ENCODE measurements around the gene FBXW12. TPM values are rescaled to one million over a fixed set of nuclear protein-coding genes. Genes with fewer than 3 reads are reported as not detected.
A peak's percentile ranks its signal among the peaks of the same experiment; 100 is the strongest.

FBXW12 gene
- total RNA-seq, 1 donor from 2014 or later = 0.13 TPM

- DNase-seq (ENCODE audit: low read depth, low spot score) = no peak
These were observed 61.6 kb downstream of the FBXW12 start for GRCh38 chr3:48433472-48434118.

- DNase-seq (ENCODE audit: low read depth, low spot score) = no peak
These were observed 62.7 kb downstream of the FBXW12 start for GRCh38 chr3:48434591-48435222.

- no peak for DNase-seq (ENCODE audit: low read depth, low spot score)
These were observed 63.2 kb downstream of the FBXW12 start for GRCh38 chr3:48435223-48435595.

GRCh38 chr3:48435774-48436476 is 63.9 kb downstream of the FBXW12 start:
- peak; percentile 37 for DNase-seq (ENCODE audit: low read depth, low spot score)

GRCh38 chr3:48436477-48436787 is 64.4 kb downstream of the FBXW12 start:
- no peak for DNase-seq (ENCODE audit: low read depth, low spot score)

GRCh38 chr3:48436855-48437254 is 64.8 kb downstream of the FBXW12 start:
- DNase-seq (ENCODE audit: low read depth, low spot score) = no peak

GRCh38 chr3:48437812-48438211 is 65.8 kb downstream of the FBXW12 start:
- DNase-seq (ENCODE audit: low read depth, low spot score) = no peak

- DNase-seq (ENCODE audit: low read depth, low spot score) = peak; percentile 83
These were observed 68.0 kb downstream of the FBXW12 start, which contains the start of the genes CCDC51 and TMA7 for GRCh38 chr3:48439820-48440589. CCDC51 (minus strand) TSS chr3:48440119; CDS start chr3:48435128, 4,991 bp downstream. TMA7 (plus strand) TSS chr3:48440257; CDS start chr3:48440297, 40 bp downstream.

- DNase-seq (ENCODE audit: low read depth, low spot score) = no peak
These were observed 68.6 kb downstream of the FBXW12 start for GRCh38 chr3:48440590-48440958.

GRCh38 chr3:48441940-48442339 is 69.9 kb downstream of the FBXW12 start:
- DNase-seq (ENCODE audit: low read depth, low spot score) = no peak

Other genes with a start within 250 kb of the FBXW12 start
- gene CDC25A, start 183.8 kb upstream of the FBXW12 start, total RNA-seq = 15.8 and 27.2 TPM in 2 replicates
- not detected in 2 replicates for gene CAMP, start 148.7 kb upstream of the FBXW12 start, total RNA-seq
- 5.9 and 8.7 TPM in 2 replicates for gene ZNF589, start 131.1 kb upstream of the FBXW12 start, total RNA-seq
- gene NME6, start 70.9 kb upstream of the FBXW12 start, total RNA-seq = 18.7 and 28.0 TPM in 2 replicates
- gene SPINK8, start 38.6 kb upstream of the FBXW12 start, total RNA-seq = not detected in 2 replicates
- 9.3 and 16.2 TPM in 2 replicates for gene PLXNB1, start 57.9 kb downstream of the FBXW12 start, total RNA-seq
- gene CCDC51, start 67.9 kb downstream of the FBXW12 start, total RNA-seq = 17.3 and 20.7 TPM in 2 replicates
- gene TMA7, start 68.0 kb downstream of the FBXW12 start, total RNA-seq = 233 and 270 TPM in 2 replicates
- gene ATRIP, start 74.5 kb downstream of the FBXW12 start, total RNA-seq = 9.2 and 11.3 TPM in 2 replicates
- gene SHISA5, start 132.0 kb downstream of the FBXW12 start, total RNA-seq = 132 and 156 TPM in 2 replicates
- gene PFKFB4, start 184.6 kb downstream of the FBXW12 start, total RNA-seq = 3.1 TPM in 2 replicates
- 0.07 TPM in 1 of 2 replicates, not detected in the other for gene UCN2, start 191.6 kb downstream of the FBXW12 start, total RNA-seq
- 0.13 and 0.25 TPM in 2 replicates for gene COL7A1, start 223.1 kb downstream of the FBXW12 start, total RNA-seq
- gene UQCRC1, start 237.4 kb downstream of the FBXW12 start, total RNA-seq = 339 and 359 TPM in 2 replicates
- gene TMEM89, start 249.6 kb downstream of the FBXW12 start, total RNA-seq = not detected in 2 replicates

Measured in pulmonary artery endothelial cell (primary cell).